Retinal pigment epithelial cell (primary cell): ENCODE data around the gene ZAR1L.
A peak's percentile ranks its signal among the peaks of the same experiment; 100 is the strongest.

Source experiments
- DNase-seq: peaks from one replicate; pipeline ENCODE4 v3.0.0-alpha.2; 2010; ENCODE audit warnings: low read depth
- H3K4me3 ChIP-seq: 2 replicates; pipeline ENCODE4 v1.5.1; 2011; ENCODE audit warnings: mild to moderate bottlenecking, low read length, control low read depth, moderate library complexity
- CTCF ChIP-seq: conservative IDR thresholded peaks from 2 replicates; pipeline ENCODE4 v1.5.1; 2011; ENCODE audit warnings: low read depth, low read length, control low read depth, inconsistent platforms

ZAR1L gene

GRCh38 chr13:32256243-32256642 lies 58.9 kb downstream of the ZAR1L start:
- H3K4me3 ChIP-seq: no peak overlapping the region
- no peak for DNase-seq
- no peak for TF ChIP-seq CTCF

GRCh38 chr13:32255724-32256109 lies 59.4 kb downstream of the ZAR1L start:
- no peak overlapping the region for H3K4me3 ChIP-seq
- no peak for TF ChIP-seq CTCF
- DNase-seq: no peak

GRCh38 chr13:32254916-32255723 lies 60.0 kb downstream of the ZAR1L start:
- DNase-seq: no peak
- no peak for TF ChIP-seq CTCF
- no peak overlapping the region for H3K4me3 ChIP-seq

- H3K4me3 ChIP-seq: no peak overlapping the region
- no peak for TF ChIP-seq CTCF
- peak; percentile 4 for DNase-seq
These were observed 60.7 kb downstream of the ZAR1L start for GRCh38 chr13:32254416-32254815.

GRCh38 chr13:32253911-32254399 lies 61.2 kb downstream of the ZAR1L start:
- H3K4me3 ChIP-seq: no peak overlapping the region
- peak; percentile 7 for DNase-seq
- TF ChIP-seq CTCF: no peak
